Activated naive CD4-positive, alpha-beta T cell treated with anti-CD3 and anti-CD28 coated beads, Interleukin-2, amount 50 U/mL, for 24 hours (primary cell): ENCODE data around the gene BCAS2.

Experiments used
- H3K27ac Mint-ChIP-seq: one replicate; pipeline ENCODE4 v1.8.0; 2021; ENCODE audit warnings: mild to moderate bottlenecking, mixed read lengths
- H3K27me3 Mint-ChIP-seq: one replicate; pipeline ENCODE4 v1.8.0; 2021; ENCODE audit warnings: mixed read lengths
- H3K36me3 Mint-ChIP-seq: one replicate; pipeline ENCODE4 v1.8.0; 2021; ENCODE audit warnings: mixed read lengths
- H3K4me1 Mint-ChIP-seq: one replicate; pipeline ENCODE4 v1.8.0; 2021; ENCODE audit warnings: mixed read lengths
- H3K4me3 Mint-ChIP-seq: one replicate; pipeline ENCODE4 v1.8.0; 2021; ENCODE audit warnings: mild to moderate bottlenecking, mixed read lengths
- H3K9me3 Mint-ChIP-seq: one replicate; pipeline ENCODE4 v1.8.0; 2021; ENCODE audit warnings: mixed read lengths

Gene BCAS2

GRCh38 chr1:114581335-114582287 lies at the start of gene BCAS2:
TSS of gene BCAS2 (minus strand) at chr1:114581615. CDS start at chr1:114581591, 24 bp downstream.
- Mint-ChIP-seq H3K9me3 (peaks cover 5% of the 10 kb centered on the region), H3K27me3 (no peaks in the 10 kb centered on the region)

GRCh38 chr1:114627107-114627506 lies 45.7 kb upstream of the BCAS2 start:
- Mint-ChIP-seq H3K27me3 (peaks cover 8% of the 10 kb centered on the region), H3K4me1 (no peaks in the 10 kb centered on the region), H3K9me3 (no peaks in the 10 kb centered on the region), H3K36me3 (peaks cover 2% of the 10 kb centered on the region), H3K4me3 (no peak overlapping the region), H3K27ac (no peak overlapping the region)

More at GRCh38 chr1:114581335-114582287, at the start of gene BCAS2:
- H3K36me3 Mint-ChIP-seq, result peaks cover 17% of the 10 kb centered on the region
- peaks cover 42% of the 10 kb centered on the region for H3K4me1 Mint-ChIP-seq
- peak within 1 kb of the TSS; percentile 97 for H3K27ac Mint-ChIP-seq
- H3K4me3 Mint-ChIP-seq, result peak within 1 kb of the TSS; percentile 99

- Mint-ChIP-seq H3K27me3 (no peaks in the 10 kb centered on the region), H3K27ac (no peak overlapping the region), H3K4me1 (no peaks in the 10 kb centered on the region), H3K4me3 (no peak overlapping the region), H3K36me3 (no peaks in the 10 kb centered on the region), H3K9me3 (no peaks in the 10 kb centered on the region)
Measured at GRCh38 chr1:114623364-114623763, 41.9 kb upstream of the BCAS2 start.

DNA sequence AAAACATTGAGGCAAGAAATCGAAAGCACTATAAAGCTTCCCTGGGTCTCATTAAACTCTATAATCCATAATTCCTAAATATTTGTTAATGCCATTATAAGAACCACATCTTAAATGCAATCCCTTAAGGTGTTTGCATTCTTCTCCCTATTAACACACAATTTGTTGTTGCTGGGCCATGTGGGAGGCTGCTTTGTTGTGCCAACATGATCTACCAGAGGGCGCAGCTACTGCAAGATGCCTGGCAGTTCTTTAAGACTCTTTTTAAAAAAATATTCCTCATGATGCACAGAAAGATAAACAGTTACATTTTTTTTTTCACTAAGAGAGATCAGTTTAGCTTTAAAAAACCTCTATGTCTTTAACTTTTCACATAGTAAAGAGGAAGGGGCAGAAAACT lies 39.0 kb upstream of the BCAS2 start:
- Mint-ChIP-seq H3K27me3 (no peaks in the 10 kb centered on the region), H3K9me3 (no peaks in the 10 kb centered on the region), H3K4me3 (no peak overlapping the region), H3K27ac (no peak overlapping the region), H3K36me3 (peaks cover 2% of the 10 kb centered on the region), H3K4me1 (no peaks in the 10 kb centered on the region)

GRCh38 chr1:114618606-114619005 lies 37.2 kb upstream of the BCAS2 start:
- Mint-ChIP-seq H3K4me1 (no peaks in the 10 kb centered on the region), H3K36me3 (peaks cover 2% of the 10 kb centered on the region), H3K27me3 (no peaks in the 10 kb centered on the region), H3K27ac (no peak overlapping the region), H3K9me3 (no peaks in the 10 kb centered on the region), H3K4me3 (no peak overlapping the region)

- Mint-ChIP-seq H3K27ac (no peak overlapping the region), H3K4me1 (no peaks in the 10 kb centered on the region), H3K4me3 (no peak overlapping the region), H3K9me3 (no peaks in the 10 kb centered on the region), H3K36me3 (no peaks in the 10 kb centered on the region), H3K27me3 (no peaks in the 10 kb centered on the region)
Measured at GRCh38 chr1:114610546-114611245, 29.3 kb upstream of the BCAS2 start.

DNA sequence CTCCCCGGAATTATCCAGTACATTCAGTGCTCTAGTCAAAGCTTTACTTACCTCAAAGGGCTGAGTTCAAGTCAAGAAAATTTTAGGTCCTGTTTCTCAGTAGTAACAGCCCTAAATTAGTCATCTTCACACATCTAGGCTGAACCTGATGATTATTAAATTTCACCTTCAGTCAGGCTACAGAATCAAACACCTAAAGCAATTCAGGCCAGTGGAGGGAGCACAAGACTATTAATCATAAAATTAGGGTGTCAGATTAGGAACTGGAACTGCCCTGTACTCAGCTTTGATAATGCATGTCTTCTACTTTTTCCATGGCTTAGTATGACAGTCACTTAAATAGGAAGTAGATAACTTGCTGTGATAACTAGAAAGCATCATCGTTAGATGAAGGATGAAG lies 28.4 kb upstream of the BCAS2 start:
- H3K36me3 Mint-ChIP-seq, result peaks cover under 1% of the 10 kb centered on the region
- H3K9me3 Mint-ChIP-seq, result no peaks in the 10 kb centered on the region
- H3K4me1 Mint-ChIP-seq, result no peaks in the 10 kb centered on the region
- H3K27me3 Mint-ChIP-seq, result no peaks in the 10 kb centered on the region
- no peak overlapping the region for H3K4me3 Mint-ChIP-seq
- no peak overlapping the region for H3K27ac Mint-ChIP-seq

GRCh38 chr1:114609026-114609425 lies 27.6 kb upstream of the BCAS2 start:
- Mint-ChIP-seq H3K9me3 (no peaks in the 10 kb centered on the region), H3K27me3 (no peaks in the 10 kb centered on the region)

DNA sequence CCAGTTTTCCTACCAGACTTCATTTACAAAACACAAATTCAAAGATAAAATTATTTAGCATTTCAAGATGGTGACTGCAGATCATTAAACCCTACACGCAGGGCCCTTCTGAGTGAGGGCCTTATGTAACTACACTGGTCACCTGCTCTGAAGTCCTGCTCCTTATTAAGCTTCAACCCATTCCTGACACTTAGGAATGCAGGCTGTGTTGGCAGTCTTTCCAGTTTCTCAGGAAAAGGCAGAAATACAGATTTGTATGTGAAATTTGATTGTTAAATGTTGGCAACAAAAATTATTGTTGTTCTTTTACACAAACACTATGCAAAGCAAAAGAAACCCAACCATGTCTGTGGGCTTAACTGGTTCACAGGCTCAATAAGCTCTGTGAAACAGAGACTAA lies 25.8 kb upstream of the BCAS2 start:
- H3K36me3 Mint-ChIP-seq, result peaks cover 6% of the 10 kb centered on the region
- H3K4me3 Mint-ChIP-seq, result no peak overlapping the region
- no peaks in the 10 kb centered on the region for H3K4me1 Mint-ChIP-seq
- H3K27ac Mint-ChIP-seq, result no peak overlapping the region
- H3K9me3 Mint-ChIP-seq, result no peaks in the 10 kb centered on the region
- H3K27me3 Mint-ChIP-seq, result no peaks in the 10 kb centered on the region

More at GRCh38 chr1:114609026-114609425, 27.6 kb upstream of the BCAS2 start:
- no peak overlapping the region for H3K27ac Mint-ChIP-seq
- no peaks in the 10 kb centered on the region for H3K4me1 Mint-ChIP-seq
- peaks cover 3% of the 10 kb centered on the region for H3K36me3 Mint-ChIP-seq
- H3K4me3 Mint-ChIP-seq, result no peak overlapping the region

- Mint-ChIP-seq H3K9me3 (no peaks in the 10 kb centered on the region), H3K4me3 (no peak overlapping the region), H3K27ac (no peak overlapping the region)
Measured at GRCh38 chr1:114597949-114598348, 16.5 kb upstream of the BCAS2 start.

GRCh38 chr1:114595602-114596001 lies 14.2 kb upstream of the BCAS2 start:
- no peaks in the 10 kb centered on the region for H3K4me1 Mint-ChIP-seq
- no peak overlapping the region for H3K4me3 Mint-ChIP-seq
- H3K27me3 Mint-ChIP-seq, result peaks cover 7% of the 10 kb centered on the region
- no peaks in the 10 kb centered on the region for H3K9me3 Mint-ChIP-seq
- no peak overlapping the region for H3K27ac Mint-ChIP-seq
- peaks cover 4% of the 10 kb centered on the region for H3K36me3 Mint-ChIP-seq

More at GRCh38 chr1:114597949-114598348, 16.5 kb upstream of the BCAS2 start:
- Mint-ChIP-seq H3K36me3 (peaks cover 2% of the 10 kb centered on the region), H3K4me1 (no peaks in the 10 kb centered on the region), H3K27me3 (peaks cover 4% of the 10 kb centered on the region)

GRCh38 chr1:114594046-114594445 lies 12.6 kb upstream of the BCAS2 start:
- peaks cover 7% of the 10 kb centered on the region for H3K27me3 Mint-ChIP-seq
- no peaks in the 10 kb centered on the region for H3K9me3 Mint-ChIP-seq
- H3K4me3 Mint-ChIP-seq, result no peak overlapping the region
- no peaks in the 10 kb centered on the region for H3K4me1 Mint-ChIP-seq
- peaks cover 4% of the 10 kb centered on the region for H3K36me3 Mint-ChIP-seq
- H3K27ac Mint-ChIP-seq, result no peak overlapping the region

- Mint-ChIP-seq H3K36me3 (peaks cover 6% of the 10 kb centered on the region), H3K4me3 (no peak overlapping the region), H3K4me1 (no peaks in the 10 kb centered on the region), H3K27me3 (peaks cover 7% of the 10 kb centered on the region), H3K27ac (no peak overlapping the region), H3K9me3 (no peaks in the 10 kb centered on the region)
Measured at GRCh38 chr1:114589122-114589521, 7.7 kb upstream of the BCAS2 start.

DNA sequence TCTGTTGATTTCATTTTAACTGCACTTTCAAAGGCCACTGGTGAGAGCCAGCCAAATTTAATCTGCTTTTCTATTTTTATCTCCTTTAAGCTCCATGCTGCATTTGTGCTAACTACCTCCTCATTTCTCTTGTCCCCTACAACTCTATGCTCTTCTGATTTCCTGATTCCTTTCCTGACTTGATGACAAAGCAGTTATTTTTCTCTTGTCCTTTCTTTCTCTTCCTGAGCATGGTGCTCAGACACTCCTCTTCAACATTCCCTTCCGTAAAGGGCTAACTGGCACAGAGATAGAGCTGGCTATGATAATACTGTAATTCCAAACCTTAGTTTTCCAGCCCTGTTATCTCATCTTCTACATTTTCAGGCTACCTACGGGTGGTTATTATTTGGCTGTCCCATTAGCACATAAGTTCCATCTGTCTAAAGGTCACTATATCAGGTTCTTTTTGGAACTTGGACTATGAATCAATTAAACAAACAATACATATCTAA lies 6.8 kb upstream of the BCAS2 start:
- Mint-ChIP-seq H3K4me1 (no peaks in the 10 kb centered on the region), H3K4me3 (no peak overlapping the region), H3K27me3 (peaks cover 3% of the 10 kb centered on the region), H3K36me3 (peaks cover 4% of the 10 kb centered on the region), H3K27ac (no peak overlapping the region), H3K9me3 (no peaks in the 10 kb centered on the region)

DNA sequence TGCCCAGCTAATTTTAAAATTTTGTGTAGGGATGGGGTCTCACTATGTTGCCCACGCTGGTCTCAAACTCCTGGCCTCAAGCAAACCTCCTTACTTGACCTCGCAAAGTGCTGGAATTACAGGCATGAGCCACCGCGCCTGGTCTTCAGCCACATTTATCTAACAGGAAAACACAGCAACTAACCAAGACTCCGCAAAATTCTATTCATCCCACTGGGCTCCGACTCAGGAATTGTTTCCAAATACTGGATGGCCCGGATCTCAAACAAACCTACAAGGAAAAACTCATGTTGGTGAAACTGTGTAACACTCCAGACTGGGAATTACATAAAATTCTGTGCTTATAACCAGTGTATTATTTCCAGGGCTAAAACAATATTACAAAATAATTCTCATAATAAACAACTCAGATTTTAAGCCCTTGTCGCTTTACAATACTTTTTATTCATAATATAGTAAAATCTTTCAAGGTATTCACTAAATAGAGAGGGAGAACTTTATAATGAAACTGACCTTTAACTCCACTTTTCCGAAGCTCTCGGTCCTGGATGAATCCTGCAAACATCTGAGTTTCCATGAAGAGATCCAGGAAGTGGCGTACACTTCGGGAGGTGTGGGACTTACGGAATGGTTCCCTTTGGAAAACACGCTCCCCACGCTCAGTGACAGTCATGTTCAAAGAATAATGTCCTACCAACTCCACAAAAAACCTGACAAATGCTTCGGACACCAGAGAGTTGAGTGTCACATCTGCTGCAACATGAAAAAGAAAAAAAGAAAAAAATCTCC lies 6.0 kb upstream of the BCAS2 start:
- Mint-ChIP-seq H3K4me3 (no peak overlapping the region), H3K9me3 (peaks cover 3% of the 10 kb centered on the region), H3K36me3 (peaks cover 3% of the 10 kb centered on the region), H3K4me1 (peaks cover 4% of the 10 kb centered on the region), H3K27ac (no peak overlapping the region), H3K27me3 (peaks cover 2% of the 10 kb centered on the region)
